ENCODE data around the gene PHF21B. TPM values are rescaled to one million over a fixed set of nuclear protein-coding genes. Genes with fewer than 3 reads are reported as not detected.

PHF21B gene
- total and polyA plus RNA-seq, 3 donors from 2014 or later = 8.5 to 37.9 (median 19.0) TPM

- no peak for DNase-seq
- TF ChIP-seq POLR2A (IDR thresholded peaks at IDR 0.05) (no peak), CTCF (IDR thresholded peaks at IDR 0.05) (no peak)
- Histone ChIP-seq H3K4me1 (peaks cover 8% of the 10 kb centered on the region), H3K4me3 (no peak overlapping the region), H3K27ac (no peak overlapping the region), H3K9me3 (no peaks in the 10 kb centered on the region), H3K27me3 (no peaks in the 10 kb centered on the region), H3K36me3 (ENCODE audit: low read depth, missing control alignments) (no peaks in the 10 kb centered on the region)
- 89 to 98% methylated on average over 11 to 18 of the region's 18 CpGs for WGBS, 2 donors
- intact Hi-C loops (cut with DNase I; ENCODE audit: low total_unique reads) = no loop called here
Measured at GRCh38 chr22:44929359-44930015, 80.3 kb downstream of the PHF21B start.

GRCh38 chr22:44928711-44929358 is 81.0 kb downstream of the PHF21B start:
- no peaks in the 10 kb centered on the region for H3K36me3 ChIP-seq (ENCODE audit: low read depth, missing control alignments)
- 93 to 96% methylated on average over 14 to 18 of the region's 18 CpGs for WGBS, 2 donors
- H3K4me1 ChIP-seq = peaks cover 8% of the 10 kb centered on the region
- TF ChIP-seq CTCF (IDR thresholded peaks at IDR 0.05) (no peak), POLR2A (IDR thresholded peaks at IDR 0.05) (no peak)
- no peak for DNase-seq
- no peaks in the 10 kb centered on the region for H3K9me3 ChIP-seq
- no peak overlapping the region for H3K4me3 ChIP-seq
- H3K27me3 ChIP-seq = no peaks in the 10 kb centered on the region
- intact Hi-C loops (cut with DNase I; ENCODE audit: low total_unique reads) = no loop called here
- no peak overlapping the region for H3K27ac ChIP-seq

- no peaks in the 10 kb centered on the region for H3K36me3 ChIP-seq (ENCODE audit: low read depth, missing control alignments)
- no peak overlapping the region for H3K27ac ChIP-seq
- H3K4me3 ChIP-seq = no peak overlapping the region
- TF ChIP-seq CTCF (IDR thresholded peaks at IDR 0.05) (no peak), POLR2A (IDR thresholded peaks at IDR 0.05) (no peak)
- intact Hi-C loops (cut with DNase I; ENCODE audit: low total_unique reads) = no loop called here
- 90 to 93% methylated on average over 8 to 11 of the region's 11 CpGs for WGBS, 2 donors
- no peaks in the 10 kb centered on the region for H3K27me3 ChIP-seq
- no peaks in the 10 kb centered on the region for H3K9me3 ChIP-seq
- DNase-seq = no peak
- peaks cover 8% of the 10 kb centered on the region for H3K4me1 ChIP-seq
Measured at GRCh38 chr22:44928136-44928463, 81.7 kb downstream of the PHF21B start.

GRCh38 chr22:44927463-44928135 is 82.2 kb downstream of the PHF21B start:
- no peak for DNase-seq
- no peaks in the 10 kb centered on the region for H3K36me3 ChIP-seq (ENCODE audit: low read depth, missing control alignments)
- WGBS, 2 donors = 75 to 79% methylated on average over 18 of the region's 18 CpGs

More at GRCh38 chr22:44927463-44928135, 82.2 kb downstream of the PHF21B start:
- no peak for TF ChIP-seq CTCF (IDR thresholded peaks at IDR 0.05)
- TF ChIP-seq POLR2A (IDR thresholded peaks at IDR 0.05) = no peak
- Histone ChIP-seq H3K27me3 (no peaks in the 10 kb centered on the region), H3K4me1 (peaks cover 8% of the 10 kb centered on the region), H3K27ac (no peak overlapping the region), H3K4me3 (no peak overlapping the region), H3K9me3 (no peaks in the 10 kb centered on the region)
- intact Hi-C loops (cut with DNase I; ENCODE audit: low total_unique reads) = no loop called here
